Ishikawa (cell line): ENCODE results near the gene GEMIN4.

Experiments
- CEBPB ChIP-seq: IDR thresholded peaks from 2 replicates; pipeline ENCODE4 v1.6.1; 2012
- CREB1 ChIP-seq: IDR thresholded peaks from 2 replicates; pipeline ENCODE4 v1.6.1; 2012; ENCODE audit warnings: low read depth
- EGR1 ChIP-seq: IDR thresholded peaks from 2 replicates; pipeline ENCODE4 v1.6.1; 2012
- EP300 ChIP-seq: IDR thresholded peaks from 2 replicates; pipeline ENCODE4 v1.6.1; 2012; ENCODE audit warnings: borderline replicate concordance
- FOXM1 ChIP-seq: IDR thresholded peaks from 2 replicates; pipeline ENCODE4 v1.6.1; 2012; ENCODE audit warnings: low read depth, borderline replicate concordance
- MAX ChIP-seq: IDR thresholded peaks from 2 replicates; pipeline ENCODE4 v1.6.1; 2012
- NFIC ChIP-seq: IDR thresholded peaks from 2 replicates; pipeline ENCODE4 v1.6.1; 2012
- RAD21 ChIP-seq: IDR thresholded peaks from 2 replicates; pipeline ENCODE4 v1.6.1; 2012; ENCODE audit warnings: low read depth
- TAF1 ChIP-seq: IDR thresholded peaks from 2 replicates; pipeline ENCODE4 v1.6.1; 2012; ENCODE audit warnings: low read depth, mild to moderate bottlenecking
- TCF12 ChIP-seq: IDR thresholded peaks from 2 replicates; pipeline ENCODE4 v1.6.1; 2012; ENCODE audit warnings: low read depth
- TEAD4 ChIP-seq: IDR thresholded peaks from 2 replicates; pipeline ENCODE4 v1.6.1; 2012
- USF1 ChIP-seq: IDR thresholded peaks from 2 replicates; pipeline ENCODE4 v1.6.1; 2012
- YY1 ChIP-seq: IDR thresholded peaks from 2 replicates; pipeline ENCODE4 v1.6.1; 2012; ENCODE audit warnings: low read depth
- ZBTB7A ChIP-seq: IDR thresholded peaks from 2 replicates; pipeline ENCODE4 v1.6.1; 2012; ENCODE audit warnings: low read depth
- TF ChIP-seq, protein P1 (sequence below): IDR thresholded peaks from 2 replicates; pipeline ENCODE4 v1.6.1; 2012; ENCODE audit warnings: low read depth, mild to moderate bottlenecking

GEMIN4 gene

GRCh38 chr17:746783-747629 lies 5.1 kb downstream of the GEMIN4 start:
- TF ChIP-seq TEAD4 (no peak), EP300 (no peak), TCF12 (no peak), ZBTB7A (no peak), CREB1 (no peak), EGR1 (no peak), CEBPB (no peak), RAD21 (no peak), MAX (no peak), YY1 (no peak), FOXM1 (no peak)
- TF ChIP-seq, protein P1, sequence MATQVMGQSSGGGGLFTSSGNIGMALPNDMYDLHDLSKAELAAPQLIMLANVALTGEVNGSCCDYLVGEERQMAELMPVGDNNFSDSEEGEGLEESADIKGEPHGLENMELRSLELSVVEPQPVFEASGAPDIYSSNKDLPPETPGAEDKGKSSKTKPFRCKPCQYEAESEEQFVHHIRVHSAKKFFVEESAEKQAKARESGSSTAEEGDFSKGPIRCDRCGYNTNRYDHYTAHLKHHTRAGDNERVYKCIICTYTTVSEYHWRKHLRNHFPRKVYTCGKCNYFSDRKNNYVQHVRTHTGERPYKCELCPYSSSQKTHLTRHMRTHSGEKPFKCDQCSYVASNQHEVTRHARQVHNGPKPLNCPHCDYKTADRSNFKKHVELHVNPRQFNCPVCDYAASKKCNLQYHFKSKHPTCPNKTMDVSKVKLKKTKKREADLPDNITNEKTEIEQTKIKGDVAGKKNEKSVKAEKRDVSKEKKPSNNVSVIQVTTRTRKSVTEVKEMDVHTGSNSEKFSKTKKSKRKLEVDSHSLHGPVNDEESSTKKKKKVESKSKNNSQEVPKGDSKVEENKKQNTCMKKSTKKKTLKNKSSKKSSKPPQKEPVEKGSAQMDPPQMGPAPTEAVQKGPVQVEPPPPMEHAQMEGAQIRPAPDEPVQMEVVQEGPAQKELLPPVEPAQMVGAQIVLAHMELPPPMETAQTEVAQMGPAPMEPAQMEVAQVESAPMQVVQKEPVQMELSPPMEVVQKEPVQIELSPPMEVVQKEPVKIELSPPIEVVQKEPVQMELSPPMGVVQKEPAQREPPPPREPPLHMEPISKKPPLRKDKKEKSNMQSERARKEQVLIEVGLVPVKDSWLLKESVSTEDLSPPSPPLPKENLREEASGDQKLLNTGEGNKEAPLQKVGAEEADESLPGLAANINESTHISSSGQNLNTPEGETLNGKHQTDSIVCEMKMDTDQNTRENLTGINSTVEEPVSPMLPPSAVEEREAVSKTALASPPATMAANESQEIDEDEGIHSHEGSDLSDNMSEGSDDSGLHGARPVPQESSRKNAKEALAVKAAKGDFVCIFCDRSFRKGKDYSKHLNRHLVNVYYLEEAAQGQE = no peak

DNA sequence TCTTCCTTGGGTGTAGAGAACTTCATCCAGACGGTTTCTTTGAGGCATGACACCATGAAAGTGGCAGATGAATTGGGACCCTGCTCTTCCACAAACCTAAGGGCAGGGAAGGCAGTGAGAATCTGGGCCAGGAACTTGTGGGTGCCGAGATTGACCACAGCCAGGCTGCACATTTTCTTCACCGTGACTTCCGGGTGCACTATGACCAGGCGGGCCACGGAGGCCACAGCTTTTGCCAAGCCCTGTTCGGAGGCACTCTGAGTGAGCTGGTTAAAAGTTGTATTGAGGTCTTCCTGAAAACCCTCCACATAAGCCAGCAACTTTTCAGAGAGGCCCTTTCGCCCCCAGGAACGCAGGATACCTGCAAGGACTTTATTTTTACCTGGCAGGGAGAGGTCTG lies 5.9 kb downstream of the GEMIN4 start:
- TF ChIP-seq TAF1 (no peak), FOXM1 (no peak), ZBTB7A (no peak), EP300 (no peak), NFIC (no peak), MAX (no peak), RAD21 (no peak)

GRCh38 chr17:745406-745805 lies 6.7 kb downstream of the GEMIN4 start:
- TF ChIP-seq, protein P1 = no peak
- TF ChIP-seq TCF12 (no peak), YY1 (no peak), CREB1 (no peak), CEBPB (no peak), TAF1 (no peak), RAD21 (no peak), NFIC (no peak), EGR1 (no peak), ZBTB7A (no peak), USF1 (no peak)

GRCh38 chr17:744937-745336 lies 7.1 kb downstream of the GEMIN4 start:
- no peak for TF ChIP-seq EP300
- no peak for TF ChIP-seq EGR1
- no peak for TF ChIP-seq RAD21
- no peak for TF ChIP-seq YY1
- no peak for TF ChIP-seq FOXM1
- TF ChIP-seq TCF12 = no peak
- TF ChIP-seq NFIC = no peak
- no peak for TF ChIP-seq TEAD4
- no peak for TF ChIP-seq CEBPB
- TF ChIP-seq USF1 = no peak
- TF ChIP-seq, protein P1 = no peak
- no peak for TF ChIP-seq TAF1
- no peak for TF ChIP-seq ZBTB7A
- TF ChIP-seq CREB1 = no peak
- TF ChIP-seq MAX = no peak

- TF ChIP-seq CREB1 (no peak), TEAD4 (no peak), USF1 (no peak), TCF12 (no peak), YY1 (no peak), CEBPB (no peak), RAD21 (no peak), EP300 (no peak), FOXM1 (no peak), TAF1 (no peak), ZBTB7A (no peak)
- TF ChIP-seq, protein P1 = no peak
These were observed 8.9 kb downstream of the GEMIN4 start for GRCh38 chr17:743139-743538.
